Stimulated activated CD4-positive, alpha-beta T cell treated with anti-CD3 and anti-CD28 coated beads, Interleukin-4, amount 100 ng/mL, for 4 hours (primary cell): ENCODE data around the gene CHST9.
"Not testable (repeated sequence)": the region's sequence is repeated elsewhere in the genome, so short reads cannot be mapped to it uniquely, and the experiment has no call there.

Experiments
- DNase-seq, 2 experiments: peaks; one replicate each; pipeline ENCODE4 v3.0.0-alpha.2; 2020

CHST9 gene

GRCh38 chr18:27165412-27165811 is 19.7 kb downstream of the CHST9 start:
- DNase-seq, result no peak

GRCh38 chr18:27164905-27165304 is 20.2 kb downstream of the CHST9 start:
- DNase-seq, result no peak

- not testable (repeated sequence) for DNase-seq
Measured at GRCh38 chr18:27163197-27163716, 21.9 kb downstream of the CHST9 start.

- DNase-seq, result not testable (repeated sequence)
Measured at GRCh38 chr18:27149240-27149639, 35.9 kb downstream of the CHST9 start.

- no peak for DNase-seq
Measured at GRCh38 chr18:27144672-27145071, 40.4 kb downstream of the CHST9 start.

GRCh38 chr18:27143580-27144287 is 41.4 kb downstream of the CHST9 start:
- no peak for DNase-seq

GRCh38 chr18:27142891-27143290 is 42.2 kb downstream of the CHST9 start:
- DNase-seq, result no peak

GRCh38 chr18:27141876-27142275 is 43.2 kb downstream of the CHST9 start:
- no peak for DNase-seq

- no peak for DNase-seq
Measured at GRCh38 chr18:27138079-27138478, 47.0 kb downstream of the CHST9 start.

- no peak for DNase-seq
Measured at GRCh38 chr18:27136208-27136535, 48.9 kb downstream of the CHST9 start.

GRCh38 chr18:27135504-27136207 is 49.5 kb downstream of the CHST9 start:
- DNase-seq, result no peak

- DNase-seq, result no peak
Measured at GRCh38 chr18:27130065-27130630, 55.0 kb downstream of the CHST9 start.

- DNase-seq, result no peak
Measured at GRCh38 chr18:27124196-27124595, 60.9 kb downstream of the CHST9 start.

GRCh38 chr18:27121108-27121507 is 64.0 kb downstream of the CHST9 start:
- DNase-seq, result no peak

GRCh38 chr18:27120246-27120645 is 64.9 kb downstream of the CHST9 start:
- no peak for DNase-seq

GRCh38 chr18:27118973-27119372 is 66.1 kb downstream of the CHST9 start:
- DNase-seq, result no peak

GRCh38 chr18:27114842-27115241 is 70.3 kb downstream of the CHST9 start:
- DNase-seq, result no peak

- no peak for DNase-seq
Measured at GRCh38 chr18:27113358-27113757, 71.8 kb downstream of the CHST9 start.

- DNase-seq, result no peak
Measured at GRCh38 chr18:27110319-27110718, 74.8 kb downstream of the CHST9 start.

- DNase-seq, result no peak
Measured at GRCh38 chr18:27109451-27109850, 75.7 kb downstream of the CHST9 start.

- no peak for DNase-seq
Measured at GRCh38 chr18:27108842-27109241, 76.3 kb downstream of the CHST9 start.

- DNase-seq, result no peak
Measured at GRCh38 chr18:27104743-27105142, 80.4 kb downstream of the CHST9 start.

- no peak for DNase-seq
Measured at GRCh38 chr18:27094621-27095020, 90.5 kb downstream of the CHST9 start.

GRCh38 chr18:27093290-27093689 is 91.8 kb downstream of the CHST9 start:
- DNase-seq, result not testable (repeated sequence)
